Keratinocyte (primary cell): ENCODE data around the gene RAC2. TPM values are rescaled to one million over a fixed set of nuclear protein-coding genes. Genes with fewer than 3 reads are reported as not detected.

Source experiments
- DNase-seq: peaks from one replicate; pipeline ENCODE4 v3.0.0-alpha.2; 2011; ENCODE audit warnings: low read depth, missing footprints, low spot score
- FAIRE-seq: peaks from 2 replicates; lab custom pipeline; 2011; peaks lifted over from hg19 to GRCh38; lab: Jason Lieb, UNC
- H2AFZ ChIP-seq: 2 replicates; pipeline ENCODE4 v1.6.0; 2012; ENCODE audit warnings: low read length, control low read depth, inconsistent platforms; ENCODE audit not compliant: control insufficient read depth
- H3K27ac ChIP-seq: 2 replicates; pipeline ENCODE4 v1.5.1; 2011; ENCODE audit warnings: low read length; ENCODE audit not compliant: control insufficient read depth, insufficient read depth
- H3K27me3 ChIP-seq: 3 replicates; pipeline ENCODE4 v1.6.0; 2011; ENCODE audit warnings: low read length; ENCODE audit not compliant: control insufficient read depth, insufficient read depth; ENCODE audit errors: extremely low read depth
- H3K36me3 ChIP-seq, 2 experiments: 2 replicates in 1 of 2; 3 replicates in 1 of 2; pipeline ENCODE4 v1.5.1; 2011; ENCODE audit warnings: low read length in 2 of 2, mild to moderate bottlenecking in 1 of 2; ENCODE audit not compliant: control insufficient read depth in 2 of 2, insufficient read depth in 2 of 2; ENCODE audit errors: extremely low read depth in 1 of 2
- H3K4me1 ChIP-seq: 3 replicates; pipeline ENCODE4 v1.5.1; 2011; ENCODE audit warnings: low read length; ENCODE audit not compliant: control insufficient read depth, insufficient read depth; ENCODE audit errors: extremely low read depth
- H3K4me2 ChIP-seq: 3 replicates; pipeline ENCODE4 v1.6.0; 2011; ENCODE audit warnings: low read depth, low read length; ENCODE audit not compliant: control insufficient read depth, insufficient read depth; ENCODE audit errors: extremely low read depth
- H3K4me3 ChIP-seq, 3 experiments: fragments of 200-600 bp in 1 of 3; sonication (generic) in 1 of 3; 2 replicates in 2 of 3; 3 replicates in 1 of 3; pipeline ENCODE4 v1.5.1; 2011 to 2016; ENCODE audit warnings: low read length in 3 of 3, mild to moderate bottlenecking in 3 of 3, control low read depth in 2 of 3, inconsistent platforms in 1 of 3, low read depth in 1 of 3, mixed read lengths in 1 of 3, mixed run types in 1 of 3, moderate library complexity in 1 of 3; ENCODE audit not compliant: control insufficient read depth in 2 of 3, insufficient read depth in 2 of 3; ENCODE audit errors: extremely low read depth in 1 of 3
- H3K79me2 ChIP-seq: 2 replicates; pipeline ENCODE4 v1.6.0; 2012; ENCODE audit warnings: low read length; ENCODE audit not compliant: control insufficient read depth, insufficient read depth
- H3K9ac ChIP-seq: 3 replicates; pipeline ENCODE4 v1.6.0; 2011; ENCODE audit warnings: low read length; ENCODE audit not compliant: control insufficient read depth, insufficient read depth; ENCODE audit errors: extremely low read depth
- H3K9me1 ChIP-seq: 3 replicates; pipeline ENCODE4 v1.6.0; 2011; ENCODE audit warnings: low read length; ENCODE audit not compliant: control insufficient read depth, insufficient read depth; ENCODE audit errors: extremely low read depth
- H3K9me3 ChIP-seq: 2 replicates; pipeline ENCODE4 v1.5.1; 2012; ENCODE audit warnings: low read depth, low read length; ENCODE audit not compliant: control insufficient read depth
- H4K20me1 ChIP-seq: 3 replicates; pipeline ENCODE4 v1.6.0; 2011; ENCODE audit warnings: low read length; ENCODE audit not compliant: control insufficient read depth, insufficient read depth; ENCODE audit errors: extremely low read depth
- CTCF ChIP-seq, 3 experiments: IDR thresholded peaks in 1 of 3; conservative IDR thresholded peaks in 1 of 3; optimal IDR thresholded peaks in 1 of 3; 2 replicates in 2 of 3; 3 replicates in 1 of 3; pipeline versions ENCODE3 to v1.5.1; 2011; ENCODE audit warnings: low read length in 3 of 3, mild to moderate bottlenecking in 3 of 3, moderate library complexity in 2 of 3, control low read depth in 1 of 3, inconsistent platforms in 1 of 3; ENCODE audit not compliant: insufficient read depth in 2 of 3; ENCODE audit errors: extremely low read depth in 1 of 3
- EZH2 ChIP-seq: IDR thresholded peaks from one replicate; pipeline ENCODE4 v1.6.1; 2012; ENCODE audit warnings: inconsistent platforms, mild to moderate bottlenecking, low read length, moderate library complexity
- dilution Hi-C: fragments of 300-500 bp; cut with MboI; formaldehyde crosslinking; loops from one replicate; pipeline ENCODE4 v1.7.0; 2020; ENCODE audit warnings: low sequenced_read_pairs; ENCODE audit not compliant: extremely low pct_ligation_motif_present
- polyA plus RNA-seq, 5 experiments: library from polyadenylated mRNA; depleted of rRNA in 3 of 5; stranded (reverse) in 3 of 5; stranded (forward) in 1 of 5; unstranded in 1 of 5; fragments of >200 nt; gene quantifications; 1 replicate in 1 of 5; 2 replicates in 3 of 5; 3 replicates in 1 of 5; pipeline versions ENCODE4 v1.2.1 to v1.2.3, GENCODE V29; 2011 to 2012; ENCODE audit warnings: missing spikeins in 2 of 5, low read depth in 1 of 5, low replicate concordance in 1 of 5

Gene RAC2
- polyA plus RNA-seq, 1 donor (not counting 4 experiments of a cell fraction or from before 2014, with no cell fraction given) = 78.6 TPM

- Histone ChIP-seq H3K9ac (no peak overlapping the region), H3K79me2 (no peaks in the 10 kb centered on the region), H3K27me3 (no peaks in the 10 kb centered on the region), H3K36me3 (peaks cover 17 to 19% of the 10 kb centered on the region in 2 experiments), H3K4me3 (no peak overlapping the region), H3K9me1 (no peaks in the 10 kb centered on the region), H3K4me1 (peaks cover 28% of the 10 kb centered on the region), H3K9me3 (no peaks in the 10 kb centered on the region), H2AFZ (no peak overlapping the region), H3K4me2 (no peak overlapping the region), H3K27ac (no peak overlapping the region), H4K20me1 (no peaks in the 10 kb centered on the region)
- TF ChIP-seq CTCF (optimal IDR thresholded peaks at IDR 0.05 in 1 of 3, IDR thresholded peaks at IDR 0.05 in 1 of 3, conservative IDR thresholded peaks at IDR 0.05 in 1 of 3; ENCODE audit: extremely low read depth in 1 of 3, insufficient read depth in 2 of 3, low read length in 3 of 3) (no peak), EZH2 (no peak)
- FAIRE-seq = no peak
- dilution Hi-C loops = no loop called here
- no peak for DNase-seq
These were observed 17.6 kb downstream of the RAC2 start for GRCh38 chr22:37226514-37226913.

GRCh38 chr22:37226087-37226486 lies 18.0 kb downstream of the RAC2 start:
- no peak overlapping the region for H3K4me2 ChIP-seq
- no peaks in the 10 kb centered on the region for H4K20me1 ChIP-seq
- DNase-seq = no peak
- FAIRE-seq = no peak
- no peaks in the 10 kb centered on the region for H3K79me2 ChIP-seq
- no peaks in the 10 kb centered on the region for H3K27me3 ChIP-seq
- H3K9ac ChIP-seq = no peak overlapping the region
- H3K4me3 ChIP-seq = no peak overlapping the region
- H3K9me1 ChIP-seq = no peaks in the 10 kb centered on the region
- dilution Hi-C loops = no loop called here
- H3K9me3 ChIP-seq = no peaks in the 10 kb centered on the region
- H3K4me1 ChIP-seq = peaks cover 28% of the 10 kb centered on the region
- TF ChIP-seq EZH2 (no peak), CTCF (optimal IDR thresholded peaks at IDR 0.05 in 1 of 3, IDR thresholded peaks at IDR 0.05 in 1 of 3, conservative IDR thresholded peaks at IDR 0.05 in 1 of 3; ENCODE audit: extremely low read depth in 1 of 3, insufficient read depth in 2 of 3, low read length in 3 of 3) (no peak)
- peaks cover 17 to 19% of the 10 kb centered on the region in 2 experiments for H3K36me3 ChIP-seq
- H2AFZ ChIP-seq = no peak overlapping the region
- H3K27ac ChIP-seq = no peak overlapping the region
